ENCODE results near the gene MACROD1. TPM values are rescaled to one million over a fixed set of nuclear protein-coding genes. Genes with fewer than 3 reads are reported as not detected.

Gene MACROD1
- total and polyA plus RNA-seq, 9 donors: 21.1 to 50.2 (median 32.2) TPM

DNA sequence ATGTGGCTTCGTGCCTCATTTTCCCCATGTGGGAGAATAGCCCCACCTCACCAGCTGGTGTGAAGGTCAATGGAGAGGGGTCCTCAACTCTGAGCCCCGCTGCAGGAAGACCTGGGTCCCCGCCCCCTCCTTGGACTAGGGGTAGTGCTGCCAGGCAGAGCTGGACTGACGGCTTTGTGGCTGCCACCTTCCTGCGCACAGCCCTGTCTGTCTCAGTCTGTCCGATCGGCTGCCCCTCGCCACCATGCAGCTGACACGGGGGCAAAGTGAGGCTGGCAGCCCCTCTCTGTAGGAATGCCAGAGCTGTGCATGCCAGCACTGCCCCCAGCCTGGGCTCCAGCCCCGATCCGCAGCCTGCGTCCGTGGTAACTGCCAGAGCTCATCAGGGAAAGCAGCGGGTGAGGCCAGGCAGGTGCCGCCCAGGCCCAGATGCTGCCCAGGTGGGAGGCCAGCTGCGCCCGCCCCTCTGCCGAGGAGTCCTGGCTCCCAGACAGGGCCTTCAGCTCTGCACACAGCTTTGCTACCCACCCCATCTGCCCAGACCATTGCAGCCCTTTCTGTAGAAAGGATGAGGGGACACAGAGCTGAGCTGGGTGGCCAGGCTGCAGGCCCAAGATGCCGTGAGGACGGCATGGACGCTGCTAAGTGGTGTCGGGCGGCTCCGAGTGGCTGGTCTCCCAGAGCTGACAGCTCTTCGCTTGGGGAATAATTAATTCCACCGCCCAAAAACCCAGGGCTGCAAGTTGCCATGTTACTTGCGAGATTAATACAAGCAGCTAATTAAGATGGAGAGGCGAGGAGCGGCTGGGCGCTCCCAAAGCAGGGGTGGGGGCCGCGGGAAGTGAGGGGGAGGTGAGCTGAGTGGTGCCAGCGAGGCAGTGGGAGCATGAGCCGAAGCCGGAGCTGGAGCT is 149.7 kb downstream of the MACROD1 start:
- H3K27ac ChIP-seq: no peak overlapping the region
- H3K27me3 ChIP-seq: no peaks in the 10 kb centered on the region
- no peaks in the 10 kb centered on the region for H3K9me3 ChIP-seq
- no peak overlapping the region for H3K4me3 ChIP-seq
- TF ChIP-seq, protein P1, sequence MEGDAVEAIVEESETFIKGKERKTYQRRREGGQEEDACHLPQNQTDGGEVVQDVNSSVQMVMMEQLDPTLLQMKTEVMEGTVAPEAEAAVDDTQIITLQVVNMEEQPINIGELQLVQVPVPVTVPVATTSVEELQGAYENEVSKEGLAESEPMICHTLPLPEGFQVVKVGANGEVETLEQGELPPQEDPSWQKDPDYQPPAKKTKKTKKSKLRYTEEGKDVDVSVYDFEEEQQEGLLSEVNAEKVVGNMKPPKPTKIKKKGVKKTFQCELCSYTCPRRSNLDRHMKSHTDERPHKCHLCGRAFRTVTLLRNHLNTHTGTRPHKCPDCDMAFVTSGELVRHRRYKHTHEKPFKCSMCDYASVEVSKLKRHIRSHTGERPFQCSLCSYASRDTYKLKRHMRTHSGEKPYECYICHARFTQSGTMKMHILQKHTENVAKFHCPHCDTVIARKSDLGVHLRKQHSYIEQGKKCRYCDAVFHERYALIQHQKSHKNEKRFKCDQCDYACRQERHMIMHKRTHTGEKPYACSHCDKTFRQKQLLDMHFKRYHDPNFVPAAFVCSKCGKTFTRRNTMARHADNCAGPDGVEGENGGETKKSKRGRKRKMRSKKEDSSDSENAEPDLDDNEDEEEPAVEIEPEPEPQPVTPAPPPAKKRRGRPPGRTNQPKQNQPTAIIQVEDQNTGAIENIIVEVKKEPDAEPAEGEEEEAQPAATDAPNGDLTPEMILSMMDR (IDR thresholded peaks at IDR 0.05): no peak
- TF ChIP-seq EP300 (IDR thresholded peaks at IDR 0.05) (no peak), POLR2A (IDR thresholded peaks at IDR 0.05) (no peak)
- no peaks in the 10 kb centered on the region for H3K36me3 ChIP-seq
- no peak for DNase-seq
- 87% methylated on average over 35 of the region's 35 CpGs for WGBS, 3 donors
- intact Hi-C loops (cut with DNase I): no loop called here
- H3K4me1 ChIP-seq (ENCODE audit: insufficient read depth): no peaks in the 10 kb centered on the region

DNA sequence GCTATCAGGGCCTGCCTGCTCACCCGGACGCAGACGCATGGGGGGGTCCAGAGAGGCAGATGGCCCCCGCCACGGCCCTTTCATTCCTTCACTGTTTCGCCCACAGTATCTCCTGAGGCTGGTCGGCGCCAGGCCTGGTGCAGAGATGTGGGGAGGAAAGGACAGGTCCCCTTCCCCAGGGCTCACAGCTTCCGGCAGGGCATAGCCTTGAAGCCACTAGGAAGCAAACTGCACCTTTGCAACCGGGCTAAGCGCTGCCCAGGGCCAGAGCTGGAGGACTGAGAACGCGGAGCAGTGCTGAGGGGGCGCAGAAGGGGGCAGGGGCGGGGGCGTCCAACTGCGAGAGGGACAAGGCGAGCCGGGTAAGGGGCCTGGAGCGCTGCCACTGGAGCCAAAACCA is 150.4 kb downstream of the MACROD1 start:
- no peak for DNase-seq
- intact Hi-C loops (cut with DNase I): no loop called here
- no peak overlapping the region for H3K4me3 ChIP-seq
- no peaks in the 10 kb centered on the region for H3K27me3 ChIP-seq
- no peaks in the 10 kb centered on the region for H3K9me3 ChIP-seq
- H3K36me3 ChIP-seq: no peaks in the 10 kb centered on the region
- 83 to 89% (median 87%) methylated on average over 17 to 20 of the region's 20 CpGs for WGBS, 3 donors
- no peak overlapping the region for H3K27ac ChIP-seq
- TF ChIP-seq POLR2A (IDR thresholded peaks at IDR 0.05) (no peak), EP300 (IDR thresholded peaks at IDR 0.05) (no peak)
- TF ChIP-seq, protein P1 (IDR thresholded peaks at IDR 0.05): no peak
- no peaks in the 10 kb centered on the region for H3K4me1 ChIP-seq (ENCODE audit: insufficient read depth)

DNA sequence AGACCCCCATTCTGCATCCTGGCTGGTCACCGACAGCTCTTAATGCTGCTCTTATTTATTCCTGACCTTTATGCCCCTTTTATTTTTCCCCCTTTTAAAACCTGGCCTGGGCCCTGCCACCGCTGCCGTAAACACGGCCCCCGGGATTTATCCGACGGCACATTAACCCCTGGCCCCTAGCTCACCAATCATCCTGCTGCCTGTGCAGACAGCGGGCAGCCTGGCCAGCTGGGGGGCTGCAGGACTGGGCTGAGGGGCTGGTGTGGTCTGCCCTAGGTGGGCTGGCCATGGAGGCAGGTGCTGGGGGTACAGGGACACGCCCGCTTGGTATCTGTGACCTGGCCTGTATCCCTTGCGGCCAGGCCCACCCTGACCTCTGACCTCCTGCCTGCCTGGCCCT is 151.6 kb downstream of the MACROD1 start:
- Histone ChIP-seq H3K36me3 (no peaks in the 10 kb centered on the region), H3K4me3 (no peak overlapping the region), H3K9me3 (no peaks in the 10 kb centered on the region), H3K4me1 (ENCODE audit: insufficient read depth) (no peaks in the 10 kb centered on the region), H3K27ac (no peak overlapping the region), H3K27me3 (no peaks in the 10 kb centered on the region)
- DNase-seq: no peak
- intact Hi-C loops (cut with DNase I): no loop called here
- TF ChIP-seq, protein P1 (IDR thresholded peaks at IDR 0.05): no peak
- no peak for TF ChIP-seq EP300 (IDR thresholded peaks at IDR 0.05)
- no peak for TF ChIP-seq POLR2A (IDR thresholded peaks at IDR 0.05)
- 75 to 84% (median 79%) methylated on average over 11 of the region's 11 CpGs for WGBS, 3 donors

DNA sequence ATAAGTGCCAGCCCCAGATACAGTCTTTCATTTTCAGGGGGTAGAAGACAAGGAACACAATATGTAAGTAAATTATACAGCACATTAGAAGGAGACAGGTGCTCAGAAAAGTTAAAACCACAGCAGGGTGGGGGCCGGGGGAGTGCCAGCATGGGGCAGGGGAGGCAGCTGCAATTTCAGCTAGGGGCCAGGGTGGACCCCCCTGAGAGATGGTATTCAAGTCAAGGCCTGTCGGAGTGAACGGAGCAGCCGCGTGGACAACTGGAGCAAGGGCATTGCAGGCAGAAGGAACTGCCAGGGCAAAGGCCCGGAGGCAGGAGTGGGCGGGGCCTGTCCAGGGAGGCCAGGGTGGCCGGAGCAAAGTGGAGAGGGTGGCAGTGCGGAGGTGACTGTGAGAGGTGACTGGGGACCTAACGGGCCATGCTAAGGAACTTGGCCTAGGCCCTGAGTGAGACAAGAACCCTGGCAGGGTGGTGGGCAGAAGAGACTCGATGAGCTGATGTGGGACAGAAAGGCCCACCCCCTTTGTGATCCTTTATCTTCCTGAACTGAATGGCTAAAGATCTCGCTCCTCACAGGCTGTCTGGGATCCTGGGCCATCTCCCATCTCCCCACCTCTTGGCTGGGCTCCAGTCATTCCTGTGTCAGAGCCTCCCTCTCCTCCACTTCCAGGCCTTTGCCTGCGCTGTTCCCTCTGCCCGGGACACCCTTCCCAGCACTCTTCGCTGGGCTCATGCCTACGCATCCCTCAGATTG is 152.6 kb downstream of the MACROD1 start:
- DNase-seq: no peak
- Histone ChIP-seq H3K36me3 (no peaks in the 10 kb centered on the region), H3K4me1 (ENCODE audit: insufficient read depth) (no peaks in the 10 kb centered on the region), H3K9me3 (no peaks in the 10 kb centered on the region), H3K27me3 (no peaks in the 10 kb centered on the region), H3K27ac (no peak overlapping the region), H3K4me3 (no peak overlapping the region)
- no peak for TF ChIP-seq EP300 (IDR thresholded peaks at IDR 0.05)
- TF ChIP-seq, protein P1 (IDR thresholded peaks at IDR 0.05): no peak
- no peak for TF ChIP-seq POLR2A (IDR thresholded peaks at IDR 0.05)
- intact Hi-C loops (cut with DNase I): no loop called here
- WGBS, 3 donors: 83 to 87% (median 87%) methylated on average over 16 of the region's 16 CpGs
